Fibroblast of mammary gland (primary cell): ENCODE measurements around the gene ERH.

ENCODE experiments used
- DNase-seq: peaks from one replicate; pipeline ENCODE4 v3.0.0-alpha.2; 2010; ENCODE audit warnings: low read depth
- H3K4me3 ChIP-seq: 2 replicates; pipeline ENCODE4 v1.5.1; 2011; ENCODE audit warnings: low read depth, mild to moderate bottlenecking, low read length, moderate library complexity; ENCODE audit not compliant: control insufficient read depth
- TF ChIP-seq, protein P1 (sequence below): conservative IDR thresholded peaks from 2 replicates; pipeline ENCODE4 v1.5.1; 2011; ENCODE audit warnings: low read depth, low read length, inconsistent platforms; ENCODE audit not compliant: control insufficient read depth, insufficient read depth

ERH gene

DNA sequence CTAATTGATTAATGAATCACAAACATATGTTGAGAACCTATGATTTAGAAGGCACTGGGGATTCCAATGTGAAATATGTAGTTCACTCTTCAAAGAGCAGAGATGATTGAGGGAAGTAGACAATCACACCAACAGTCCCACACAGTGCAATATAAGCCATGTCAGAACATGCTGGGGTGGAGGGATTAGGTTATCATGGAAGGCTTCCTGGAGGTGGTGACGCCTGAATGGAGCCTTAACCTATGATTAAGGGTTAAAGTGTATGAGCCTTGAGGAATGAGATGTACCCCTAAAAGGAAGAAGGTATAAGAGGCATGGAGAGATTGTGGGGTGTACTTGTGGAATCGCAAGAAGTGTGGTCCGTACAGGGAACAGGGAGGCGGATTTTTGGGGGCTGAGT, 31.3 kb downstream of the ERH start:
- no peak for DNase-seq
- no peak overlapping the region for H3K4me3 ChIP-seq
- TF ChIP-seq, protein P1, sequence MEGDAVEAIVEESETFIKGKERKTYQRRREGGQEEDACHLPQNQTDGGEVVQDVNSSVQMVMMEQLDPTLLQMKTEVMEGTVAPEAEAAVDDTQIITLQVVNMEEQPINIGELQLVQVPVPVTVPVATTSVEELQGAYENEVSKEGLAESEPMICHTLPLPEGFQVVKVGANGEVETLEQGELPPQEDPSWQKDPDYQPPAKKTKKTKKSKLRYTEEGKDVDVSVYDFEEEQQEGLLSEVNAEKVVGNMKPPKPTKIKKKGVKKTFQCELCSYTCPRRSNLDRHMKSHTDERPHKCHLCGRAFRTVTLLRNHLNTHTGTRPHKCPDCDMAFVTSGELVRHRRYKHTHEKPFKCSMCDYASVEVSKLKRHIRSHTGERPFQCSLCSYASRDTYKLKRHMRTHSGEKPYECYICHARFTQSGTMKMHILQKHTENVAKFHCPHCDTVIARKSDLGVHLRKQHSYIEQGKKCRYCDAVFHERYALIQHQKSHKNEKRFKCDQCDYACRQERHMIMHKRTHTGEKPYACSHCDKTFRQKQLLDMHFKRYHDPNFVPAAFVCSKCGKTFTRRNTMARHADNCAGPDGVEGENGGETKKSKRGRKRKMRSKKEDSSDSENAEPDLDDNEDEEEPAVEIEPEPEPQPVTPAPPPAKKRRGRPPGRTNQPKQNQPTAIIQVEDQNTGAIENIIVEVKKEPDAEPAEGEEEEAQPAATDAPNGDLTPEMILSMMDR: no peak

DNA sequence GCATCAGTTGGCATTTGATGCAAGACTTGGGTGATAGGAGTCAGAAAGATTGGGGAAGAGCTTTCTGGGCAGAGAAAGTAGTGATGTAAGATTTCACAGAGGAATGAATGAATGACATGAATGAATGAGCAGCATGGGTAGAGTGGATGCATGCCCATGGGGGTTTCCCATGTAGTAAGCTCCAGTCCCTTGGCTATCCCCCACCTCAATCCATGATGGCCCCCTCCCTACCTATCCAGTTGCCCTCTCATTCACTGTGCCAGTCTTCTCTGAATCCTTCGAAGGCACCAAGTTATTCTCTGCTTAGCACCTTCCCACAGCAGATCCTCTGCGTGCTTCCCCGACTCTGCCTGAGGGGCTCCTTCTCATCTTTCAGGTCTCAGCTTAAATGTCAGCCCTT, 32.0 kb downstream of the ERH start:
- no peak for DNase-seq
- TF ChIP-seq, protein P1: no peak
- H3K4me3 ChIP-seq: no peak overlapping the region

DNA sequence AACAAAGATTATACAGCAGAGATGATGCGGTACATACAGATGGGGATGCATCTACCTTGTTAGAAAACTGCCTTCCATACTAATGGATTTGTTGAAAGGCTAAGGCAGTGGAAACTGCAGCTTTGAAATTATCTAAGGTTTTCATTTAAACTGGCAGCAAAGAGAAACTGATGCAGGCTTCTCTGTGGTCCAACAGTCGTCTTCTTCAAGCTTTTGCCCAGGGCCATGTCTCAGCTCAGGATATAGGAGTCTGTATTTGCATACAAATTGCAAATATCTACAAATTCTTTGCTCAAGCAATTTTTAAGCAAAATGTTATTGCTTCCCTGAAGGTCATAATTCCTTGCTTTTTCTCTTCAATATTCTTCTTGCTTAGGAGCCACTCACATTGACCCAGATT, 33.7 kb downstream of the ERH start:
- no peak for DNase-seq
- TF ChIP-seq, protein P1: no peak
- no peak overlapping the region for H3K4me3 ChIP-seq

DNA sequence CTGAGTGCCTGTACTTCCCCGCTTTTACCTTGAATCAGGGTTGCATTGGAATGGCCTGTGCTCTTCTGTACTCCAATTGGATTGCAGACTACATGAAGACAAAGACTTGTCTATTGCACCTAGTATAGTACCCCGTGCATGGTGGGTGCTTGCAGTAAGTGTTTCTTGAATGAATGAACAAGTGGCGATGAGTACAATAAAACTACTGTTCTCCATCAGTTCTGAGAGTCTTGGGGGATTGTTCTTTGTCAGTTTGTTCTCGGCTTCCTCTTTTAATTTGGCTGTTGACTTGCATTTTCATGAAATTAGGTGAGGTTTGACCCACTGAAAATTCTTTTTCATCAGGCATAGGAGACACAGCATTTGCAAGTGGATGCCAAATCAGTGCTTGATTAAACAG, 34.1 kb downstream of the ERH start:
- TF ChIP-seq, protein P1: no peak
- no peak overlapping the region for H3K4me3 ChIP-seq
- DNase-seq: no peak

DNA sequence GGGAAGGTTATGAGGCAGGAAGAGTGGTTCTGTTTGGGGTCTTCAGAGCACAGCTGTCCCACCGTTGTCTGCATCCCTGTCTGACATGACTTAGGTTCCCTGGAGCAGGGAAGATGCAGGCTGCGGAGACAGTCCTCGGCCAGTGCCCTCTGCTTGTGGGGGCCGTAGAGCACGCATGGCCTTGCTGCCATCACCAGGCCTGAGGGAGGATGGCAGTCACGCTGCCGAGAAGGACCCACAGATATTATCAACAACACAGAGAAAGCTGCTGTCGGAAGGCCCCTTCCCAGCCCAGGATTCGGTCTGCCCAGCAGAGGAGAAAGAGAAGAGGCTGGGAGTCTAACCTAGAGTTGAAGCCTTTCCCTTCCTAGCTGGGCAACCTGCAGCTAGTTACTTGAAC, 35.0 kb downstream of the ERH start:
- no peak overlapping the region for H3K4me3 ChIP-seq
- peak; percentile 53 for DNase-seq
- TF ChIP-seq, protein P1: peak; percentile 60

DNA sequence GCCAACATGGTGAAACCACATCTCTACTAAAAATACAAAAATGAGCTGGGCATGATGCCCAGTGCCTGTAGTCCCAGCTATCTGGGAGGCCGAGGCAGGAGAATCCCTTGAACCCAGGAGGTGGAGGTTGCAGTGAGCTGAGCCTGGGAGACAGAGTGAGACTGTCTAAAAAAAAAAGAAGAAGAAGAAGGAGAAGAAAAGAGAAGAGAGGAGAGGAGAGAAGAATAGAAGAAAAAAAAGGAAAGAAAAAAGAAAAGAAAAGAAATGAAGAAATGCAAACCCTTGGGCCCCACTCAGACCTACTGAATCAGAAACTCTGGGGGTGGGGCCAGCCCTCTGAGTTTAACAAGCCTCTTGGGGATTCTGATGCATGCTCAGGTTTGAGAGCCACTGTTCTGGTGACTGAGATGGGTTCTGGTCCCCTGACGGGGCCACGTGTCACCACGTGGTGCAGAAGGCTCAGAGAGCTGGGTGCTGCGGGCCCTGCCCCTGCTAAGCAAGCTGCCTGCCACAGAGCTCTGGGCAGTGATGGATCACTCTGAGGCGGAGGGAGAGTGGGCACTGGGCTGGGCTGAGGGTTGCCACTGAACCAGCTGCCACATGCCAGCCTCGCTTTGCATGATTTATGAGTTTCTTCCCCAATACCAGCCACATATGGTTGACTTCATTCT, 37.5 kb downstream of the ERH start:
- H3K4me3 ChIP-seq: no peak overlapping the region
- TF ChIP-seq, protein P1: no peak
- DNase-seq: no peak

DNA sequence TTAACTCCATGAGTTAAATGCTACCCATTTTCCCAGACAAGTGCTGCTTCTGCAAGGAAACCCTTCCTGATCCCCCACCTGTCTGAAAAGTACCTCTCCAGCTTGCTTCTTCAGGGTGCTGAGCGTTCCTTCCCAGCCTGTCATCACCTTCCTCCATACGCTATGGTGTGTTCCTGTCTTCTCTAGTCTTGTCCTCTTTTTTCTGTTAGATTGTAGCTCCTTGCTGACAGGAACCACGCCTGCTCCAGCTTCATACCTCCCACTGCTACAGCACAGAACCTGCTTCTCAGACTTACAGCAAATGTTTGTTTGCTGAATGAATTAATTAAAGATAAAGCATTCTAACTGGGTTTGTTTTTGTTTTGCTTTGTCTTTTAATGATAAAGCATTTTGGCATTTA, 39.1 kb downstream of the ERH start:
- DNase-seq: no peak
- TF ChIP-seq, protein P1: no peak
- H3K4me3 ChIP-seq: no peak overlapping the region
